Activated naive CD4-positive, alpha-beta T cell (primary cell): ENCODE data around the gene RHOU.
"Not testable (repeated sequence)": the region's sequence is repeated elsewhere in the genome, so short reads cannot be mapped to it uniquely, and the experiment has no call there.

Experiments
- DNase-seq, 4 experiments: peaks; one replicate each; lab custom pipeline; 2025; lab: John Stamatoyannopoulos, UW

RHOU gene

DNA sequence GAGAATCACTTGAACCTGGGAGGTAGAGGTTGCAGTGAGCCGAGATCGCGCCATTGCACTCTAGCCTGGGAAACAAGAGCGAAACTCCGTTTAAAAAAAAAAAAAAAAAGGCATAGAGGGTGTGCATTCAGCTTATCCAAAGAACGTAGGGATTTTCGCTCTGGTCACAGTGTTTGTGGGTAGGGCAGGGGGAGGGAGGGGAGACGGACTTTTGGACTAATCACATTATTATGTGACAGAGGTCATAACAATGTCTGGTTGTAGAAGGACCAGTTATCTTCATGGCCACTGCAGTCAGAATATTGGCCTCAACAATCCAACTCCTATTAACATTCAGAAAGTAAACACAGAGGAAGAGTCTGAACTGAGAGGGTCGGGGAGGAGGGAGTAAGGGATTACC is 25.7 kb downstream of the RHOU start:
- DNase-seq = no peak

DNA sequence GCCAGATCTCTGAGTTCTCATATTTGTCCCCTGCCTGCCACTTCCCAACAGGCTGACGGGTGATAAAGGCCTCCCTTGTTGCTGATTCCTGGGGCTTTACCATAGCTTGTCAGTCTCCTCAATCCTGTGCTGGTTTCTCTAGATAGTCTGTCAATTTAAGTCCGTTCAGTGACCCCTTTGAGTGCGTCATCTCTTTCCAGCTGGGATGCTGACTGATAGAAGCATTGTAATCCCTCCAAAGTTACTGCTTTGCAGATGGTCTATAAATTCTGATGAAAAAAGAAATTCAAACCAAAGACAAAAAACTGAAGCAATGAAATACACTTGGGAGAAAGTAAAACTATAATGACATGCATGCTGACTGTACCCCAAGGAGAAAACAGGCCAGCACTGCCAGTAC is 28.3 kb downstream of the RHOU start:
- no peak for DNase-seq

- DNase-seq = no peak
Observed at GRCh38 chr1:228765168-228765946, 30.1 kb downstream of the RHOU start.

GRCh38 chr1:228766788-228767187 is 31.5 kb downstream of the RHOU start:
- no peak for DNase-seq

DNA sequence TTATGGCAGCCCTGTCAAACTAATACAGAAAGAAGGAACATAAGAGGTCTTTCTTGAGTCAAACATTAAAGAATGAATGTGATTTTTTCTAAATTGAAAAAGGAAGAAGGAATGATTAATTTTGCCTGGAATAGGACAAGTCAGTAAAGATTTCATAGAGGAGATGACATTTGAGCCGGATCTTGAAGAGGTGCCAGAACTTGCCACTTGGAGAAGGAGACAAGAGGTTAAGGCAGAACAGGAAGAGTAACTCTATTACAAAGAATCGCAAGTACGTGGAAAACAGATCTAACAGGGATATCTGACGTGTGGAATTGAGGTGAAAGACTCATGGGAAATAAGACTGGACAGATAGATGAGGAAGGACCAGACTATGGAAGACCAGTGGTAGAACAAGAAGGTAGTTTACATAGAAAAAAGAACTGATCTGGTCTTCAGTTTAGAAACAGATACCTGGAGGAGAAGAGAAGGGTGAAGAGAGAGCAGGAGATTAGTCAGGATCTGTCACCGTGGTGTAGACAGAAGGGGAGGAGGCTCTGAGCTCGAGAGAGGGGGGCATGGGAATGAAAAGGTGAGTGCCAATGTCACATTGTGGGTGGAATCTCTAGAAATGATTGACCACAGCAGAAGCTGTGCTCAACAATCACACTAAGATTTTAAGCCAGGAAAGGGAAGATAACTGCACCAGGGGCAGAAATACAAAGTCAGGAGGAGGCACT is 32.5 kb downstream of the RHOU start:
- no peak for DNase-seq

DNA sequence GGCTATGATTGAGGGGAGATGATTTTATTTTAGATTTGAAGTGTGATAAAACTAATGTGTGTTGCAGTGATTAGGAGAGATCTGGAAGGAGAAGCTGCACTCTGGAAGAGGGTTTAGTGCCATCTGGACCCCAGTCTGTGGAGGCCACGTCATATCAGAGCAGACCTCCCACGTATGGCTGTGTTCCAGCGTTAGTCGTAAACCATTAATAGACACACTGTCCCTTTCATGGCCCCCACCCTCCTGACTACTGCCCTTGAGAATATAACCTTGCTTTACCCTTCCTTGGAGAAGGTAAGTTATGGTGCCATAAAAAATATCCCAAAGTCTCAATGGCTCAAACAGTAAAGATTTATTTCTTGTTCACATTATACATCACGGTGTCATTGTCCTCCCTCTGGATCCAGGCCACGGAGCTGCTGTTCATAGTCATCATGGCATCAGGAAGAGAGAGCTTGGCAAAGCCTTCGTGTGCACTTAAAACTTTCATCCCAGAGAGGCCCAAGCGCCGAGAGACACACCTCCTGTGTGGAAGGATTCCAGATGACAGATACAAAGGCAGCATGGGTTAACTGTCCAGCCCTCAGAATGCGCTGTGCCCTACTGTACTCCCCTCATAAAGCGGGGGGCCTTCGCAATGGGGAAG is 33.2 kb downstream of the RHOU start:
- DNase-seq = no peak

DNA sequence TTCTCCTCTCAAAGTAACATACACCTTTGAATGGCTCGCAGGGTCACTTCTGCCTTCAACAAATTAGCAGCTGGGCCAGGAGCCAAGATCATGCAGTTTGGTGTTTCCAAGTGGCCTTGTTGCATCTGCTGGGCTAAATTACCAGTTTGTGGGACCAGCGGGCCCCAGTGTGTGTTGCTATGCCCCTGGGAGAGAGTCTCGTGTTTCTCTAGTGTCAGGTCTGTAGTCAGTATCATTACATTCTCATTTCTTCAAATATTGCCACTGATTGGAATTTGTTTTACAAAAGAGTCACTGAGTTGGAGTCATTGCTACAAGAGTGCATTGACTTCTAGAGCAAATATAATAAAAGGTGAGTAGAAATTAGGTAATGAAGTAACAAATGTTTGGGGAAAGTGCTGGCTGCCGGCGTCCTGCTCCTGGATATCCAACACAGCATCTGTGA is 35.5 kb downstream of the RHOU start:
- no peak for DNase-seq

DNA sequence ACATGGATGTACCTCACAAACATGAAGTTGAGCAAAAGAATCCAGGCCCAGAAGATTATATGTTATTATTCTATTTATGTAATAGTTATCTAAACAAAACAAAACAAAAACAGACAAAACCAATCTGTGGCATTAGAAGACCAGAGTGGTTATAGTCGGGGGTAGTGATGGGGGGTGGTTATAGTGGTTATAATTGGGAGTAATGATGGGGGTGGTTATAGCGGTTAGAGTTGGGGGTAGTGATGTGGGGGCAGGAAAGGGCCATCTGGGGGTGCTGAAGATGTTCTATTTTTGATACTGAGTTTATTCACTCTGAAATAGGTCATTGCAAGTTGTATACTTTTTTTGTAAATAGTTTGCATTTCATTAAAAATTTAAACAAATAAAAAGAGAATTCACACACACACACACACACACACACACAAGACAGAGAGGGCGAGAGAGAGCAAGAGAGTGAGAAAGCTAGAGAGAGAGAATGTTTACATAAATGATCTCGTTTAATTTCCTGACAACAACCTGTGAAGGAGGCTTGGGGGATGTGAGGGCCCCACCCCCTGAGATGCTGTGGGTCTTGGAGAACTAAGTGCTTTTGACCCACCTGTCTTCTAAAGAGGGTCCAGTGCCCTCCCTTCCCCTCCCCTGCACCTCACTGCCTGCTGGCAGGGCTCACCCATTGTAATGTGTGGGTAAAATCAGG is 37.4 kb downstream of the RHOU start:
- no peak for DNase-seq

- DNase-seq = not testable (repeated sequence)
Observed at GRCh38 chr1:228775946-228776345, 40.7 kb downstream of the RHOU start.

- DNase-seq = no peak
Observed at GRCh38 chr1:228776449-228776848, 41.2 kb downstream of the RHOU start.

GRCh38 chr1:228777236-228777635 is 42.0 kb downstream of the RHOU start:
- no peak for DNase-seq

DNA sequence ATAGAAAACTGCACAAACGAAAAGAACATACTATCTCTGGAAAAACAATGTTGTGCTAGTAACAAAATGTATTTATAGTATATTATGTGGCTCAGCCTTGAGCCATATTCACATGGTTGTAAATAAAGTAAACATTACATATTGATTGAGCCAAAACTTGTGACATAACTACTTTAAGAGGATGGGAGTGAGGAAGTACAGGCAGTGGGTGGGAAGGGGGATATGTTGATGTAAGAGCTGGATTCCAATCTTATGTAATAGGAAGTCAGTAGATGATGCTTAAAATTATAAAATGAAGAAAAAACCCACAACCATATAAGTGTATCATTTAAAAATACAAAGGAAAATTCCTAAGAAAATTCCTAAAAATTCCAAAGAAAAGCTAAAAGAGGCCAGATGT is 42.7 kb downstream of the RHOU start:
- no peak for DNase-seq

DNA sequence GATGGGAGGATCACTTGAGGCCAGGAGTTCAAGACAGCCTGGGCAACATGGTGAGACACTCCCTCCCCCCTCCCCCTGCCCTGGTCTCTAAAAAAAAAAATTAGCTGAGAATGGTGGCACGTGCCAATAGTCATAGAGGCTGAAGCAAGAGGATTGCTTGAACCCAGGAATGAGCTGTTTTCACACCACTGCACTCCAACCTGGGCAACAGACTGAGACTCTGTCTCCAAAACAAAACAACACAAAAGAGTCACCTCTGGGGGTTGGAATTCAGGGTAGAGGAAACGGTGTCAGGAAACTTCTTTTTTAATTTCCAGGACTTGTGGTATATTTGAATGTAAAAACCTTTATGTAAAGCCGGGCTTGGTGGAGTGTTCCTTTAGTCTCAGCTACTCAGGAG is 43.2 kb downstream of the RHOU start:
- no peak for DNase-seq

DNA sequence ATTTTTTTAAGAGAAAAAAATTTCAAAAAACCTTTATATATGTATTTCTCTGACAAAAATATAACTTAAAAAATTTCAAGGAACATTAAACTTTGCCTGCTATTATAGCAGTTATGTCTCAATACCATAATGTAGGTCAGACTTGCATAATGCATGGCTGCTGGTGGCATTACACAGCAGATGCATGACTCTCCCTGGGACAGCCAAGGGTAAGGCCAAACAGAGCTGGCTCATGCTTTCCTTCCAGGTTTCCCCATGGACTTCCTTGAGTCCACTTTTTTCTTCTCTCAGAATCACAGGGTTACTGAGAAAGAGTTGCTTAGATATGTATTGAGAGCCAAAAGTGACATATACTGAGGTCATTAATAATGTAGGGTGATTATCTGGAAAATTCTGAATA is 43.7 kb downstream of the RHOU start:
- DNase-seq = no peak

DNA sequence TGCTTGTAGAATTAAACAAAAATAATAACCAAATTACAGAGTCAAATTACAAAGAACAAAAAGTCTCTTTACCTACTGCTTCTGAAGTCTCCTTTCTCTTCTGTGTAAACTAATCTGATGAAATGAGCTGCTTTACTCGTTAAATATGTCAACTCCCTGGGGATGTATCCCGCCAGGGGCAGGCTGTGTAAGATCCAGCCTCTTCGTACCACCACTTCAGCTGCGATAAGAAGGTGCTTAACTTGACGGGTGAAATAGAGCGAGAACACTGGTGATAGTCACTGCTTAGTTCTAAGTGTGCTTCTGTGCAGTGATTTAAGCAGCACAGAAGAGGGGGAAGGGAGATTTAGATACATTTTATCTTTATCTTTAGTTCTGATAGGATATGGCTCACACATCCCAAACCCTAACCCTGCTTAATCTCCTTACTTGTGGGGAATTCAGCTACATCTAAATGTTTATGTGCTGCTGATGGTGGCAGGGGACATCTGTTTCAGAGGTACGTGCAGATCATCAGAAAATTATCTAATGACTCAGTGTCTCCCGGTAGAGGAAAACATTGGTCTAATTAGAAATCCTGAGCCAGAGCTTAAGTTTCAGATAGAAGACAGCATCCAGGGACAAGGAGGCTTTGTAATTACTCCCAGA is 46.0 kb downstream of the RHOU start:
- DNase-seq = no peak

DNA sequence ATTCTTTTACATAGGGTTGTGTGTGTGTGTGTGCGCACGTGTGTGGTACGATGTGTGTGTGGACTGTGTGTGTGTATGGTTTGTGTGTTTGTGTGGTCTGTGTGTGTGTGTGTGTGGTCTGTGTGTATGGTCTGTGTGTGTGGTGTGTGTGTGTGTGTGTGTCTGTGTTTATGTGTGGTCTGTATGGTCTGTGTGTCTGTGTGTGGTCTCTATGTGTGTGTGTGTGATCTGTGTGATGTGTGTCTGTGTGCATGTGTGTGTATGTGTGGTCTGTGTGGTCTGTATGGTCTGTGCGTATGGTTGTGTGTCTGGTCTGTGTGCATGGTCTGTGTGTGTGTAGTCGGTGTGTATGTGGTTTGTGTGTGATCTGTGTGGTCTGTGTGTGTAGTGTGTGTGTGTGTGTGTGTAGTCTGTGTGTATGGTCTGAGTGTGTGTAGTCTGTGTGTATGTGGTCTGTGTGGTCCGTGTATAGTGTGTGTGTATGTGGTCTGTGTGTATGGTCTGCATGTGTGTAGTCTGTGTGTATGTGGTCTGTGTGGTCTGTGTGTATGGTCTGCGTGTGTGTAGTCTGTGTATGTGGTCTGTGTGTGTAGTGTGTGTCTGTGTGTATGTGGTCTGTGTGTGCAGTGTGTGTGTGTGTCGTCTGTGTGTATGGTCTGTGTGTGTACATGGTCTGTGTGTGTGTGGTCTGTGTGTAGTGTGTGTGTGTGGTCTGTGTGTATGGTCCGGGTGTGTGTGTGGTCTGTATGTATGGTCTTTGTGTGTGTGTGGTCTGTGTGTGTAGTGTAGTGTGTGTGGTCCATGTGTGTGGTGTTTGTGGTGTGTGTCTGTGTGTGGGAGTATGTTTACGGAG is 46.8 kb downstream of the RHOU start:
- DNase-seq = no peak

- no peak for DNase-seq
Observed at GRCh38 chr1:228782662-228783417, 47.6 kb downstream of the RHOU start.

GRCh38 chr1:228783418-228784040 is 48.2 kb downstream of the RHOU start:
- DNase-seq = no peak

DNA sequence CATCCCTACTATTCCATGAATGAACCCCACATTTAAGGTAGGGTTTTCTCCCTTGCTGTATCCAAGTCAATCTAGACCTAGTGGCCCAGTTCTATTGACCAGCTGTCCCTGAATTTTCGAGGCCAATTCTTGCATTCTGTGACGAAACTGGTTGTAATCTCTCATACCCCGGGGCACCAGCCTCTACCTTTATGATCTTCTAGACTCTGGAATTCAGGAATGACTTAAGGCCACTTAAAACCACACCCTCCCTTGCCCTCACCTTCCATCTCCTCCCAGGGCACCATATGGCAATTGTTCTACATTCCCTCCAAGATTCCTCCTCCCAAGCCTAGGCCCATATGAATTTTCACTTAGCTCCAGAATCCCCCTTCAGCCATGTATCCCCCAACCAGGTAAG is 48.9 kb downstream of the RHOU start:
- DNase-seq = no peak
